GM21447 (cell line): ENCODE results near the gene ZBTB47.

Experiments
- ATAC-seq: cut with Tn5 transposase; IDR thresholded peaks from one replicate; pipeline ENCODE4 v1.9.1; 2021; ENCODE audit not compliant: unreplicated experiment

ZBTB47 gene

DNA sequence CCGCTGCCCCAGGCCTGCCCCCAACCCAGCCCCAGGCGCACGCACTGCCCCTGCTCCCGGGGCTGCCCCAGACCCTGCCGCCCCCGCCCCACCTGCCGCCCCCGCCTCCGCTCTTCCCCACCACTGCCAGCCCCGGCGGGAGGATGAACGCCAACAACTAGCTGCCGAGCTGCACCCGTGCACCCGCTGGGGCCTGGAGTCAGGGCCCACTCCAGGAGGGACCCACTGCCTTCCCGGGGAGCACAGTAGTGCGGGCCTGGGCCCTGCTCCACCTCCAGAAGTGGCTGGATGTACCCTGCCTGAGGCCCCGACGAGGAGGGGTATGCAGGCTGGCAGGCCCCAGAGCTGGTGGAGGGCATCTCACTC is 10.9 kb downstream of the ZBTB47 start:
- ATAC-seq = no peak

DNA sequence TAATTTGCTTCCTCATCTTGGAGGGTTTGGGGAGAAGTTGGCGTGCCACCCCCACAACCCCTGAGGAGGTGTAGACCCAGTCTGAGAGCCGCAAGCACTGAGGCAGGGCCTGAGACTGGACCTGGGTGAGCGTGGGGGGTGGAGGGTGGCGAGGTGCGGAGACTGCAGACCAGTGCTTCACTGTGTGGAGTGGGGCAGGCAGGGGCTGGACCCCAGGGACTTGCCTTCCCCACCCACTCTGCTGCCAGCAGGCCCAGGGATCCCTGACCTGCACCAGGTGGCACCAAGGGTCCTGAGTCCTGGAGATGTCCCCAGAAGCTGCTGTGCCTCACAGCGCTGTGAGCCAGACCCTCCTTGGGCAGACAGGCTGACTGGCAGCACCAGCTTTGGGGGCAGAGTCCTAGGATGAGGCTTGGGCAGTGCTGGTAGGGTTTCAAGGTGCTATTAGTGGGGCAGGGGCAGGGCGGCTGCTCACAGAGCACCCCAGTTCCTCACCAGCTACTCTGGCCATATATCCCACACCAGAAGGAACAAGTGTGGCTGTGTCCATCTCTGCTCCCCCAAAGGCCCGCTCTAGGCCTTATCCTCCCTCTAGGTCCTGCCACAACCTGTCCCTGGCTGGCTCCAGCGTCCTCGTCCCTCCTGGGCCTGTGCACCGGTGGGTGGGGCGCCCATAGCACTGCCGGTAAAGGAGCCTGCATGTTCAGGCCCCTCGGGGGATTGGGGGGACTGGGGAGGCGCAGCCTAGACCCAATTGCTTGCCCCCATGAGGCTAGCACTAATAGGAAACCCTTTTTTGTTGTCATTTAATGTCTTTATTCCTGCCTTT is 11.8 kb downstream of the ZBTB47 start:
- ATAC-seq = no peak

DNA sequence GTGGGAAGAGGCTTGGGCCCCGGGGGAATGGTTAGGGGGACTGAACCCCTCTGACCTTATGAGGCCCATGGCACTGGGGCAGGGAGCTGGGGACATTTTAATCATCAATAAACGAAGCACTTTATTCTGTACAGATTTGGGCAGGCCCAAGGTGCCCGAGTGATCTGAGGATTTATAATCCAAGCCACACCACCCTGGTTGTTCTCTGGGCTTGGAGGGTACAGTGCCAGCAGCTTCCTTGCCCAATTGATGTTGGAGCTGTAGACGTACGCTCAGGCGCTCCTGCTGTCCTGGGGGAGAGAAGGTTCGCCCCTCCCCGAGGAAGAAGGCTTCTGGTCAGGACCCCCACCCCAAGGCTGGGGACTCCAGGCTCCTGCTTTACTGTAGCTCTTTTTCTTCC is 12.5 kb downstream of the ZBTB47 start:
- no peak for ATAC-seq

DNA sequence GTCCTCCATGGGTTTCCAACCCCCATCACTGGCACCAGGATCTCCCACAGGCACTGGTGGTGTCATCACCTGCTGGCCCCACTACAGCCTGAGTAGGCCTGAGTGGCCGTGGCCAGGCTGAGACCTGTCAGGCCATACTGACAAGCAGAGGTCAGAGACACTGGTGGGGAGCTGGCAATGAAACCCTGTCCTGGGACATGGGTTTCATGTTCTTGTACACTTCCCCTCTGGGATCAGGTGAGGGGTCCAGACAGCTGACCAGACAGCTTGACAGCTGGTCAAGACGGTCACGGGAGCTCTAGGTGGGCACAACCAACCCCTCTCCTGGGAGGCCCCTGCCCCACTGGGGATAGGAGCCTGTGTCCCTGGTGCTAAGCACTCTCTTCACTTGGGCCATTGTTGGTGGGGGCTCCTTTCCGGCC is 13.1 kb downstream of the ZBTB47 start:
- ATAC-seq = no peak

DNA sequence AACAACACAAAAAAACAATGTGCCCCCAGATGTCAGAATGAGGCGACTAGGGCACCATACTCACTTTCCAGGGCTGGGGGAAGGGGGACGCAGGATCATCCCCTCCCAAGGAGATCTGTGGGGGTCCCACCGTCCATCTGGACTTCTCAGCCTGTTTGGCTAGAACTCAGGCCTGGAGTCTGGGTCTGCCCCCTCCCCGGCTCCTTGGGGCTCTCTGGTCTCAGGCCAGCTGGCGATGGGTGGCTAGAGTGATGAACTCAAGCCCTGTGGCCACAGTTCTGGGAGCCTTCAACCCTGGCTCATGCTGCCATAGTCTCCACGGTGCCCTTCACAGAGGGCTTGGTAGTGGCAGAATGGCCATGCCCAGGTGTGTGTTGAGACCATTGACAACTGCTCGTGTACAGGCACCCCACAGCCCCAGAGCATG is 13.6 kb downstream of the ZBTB47 start:
- no peak for ATAC-seq

DNA sequence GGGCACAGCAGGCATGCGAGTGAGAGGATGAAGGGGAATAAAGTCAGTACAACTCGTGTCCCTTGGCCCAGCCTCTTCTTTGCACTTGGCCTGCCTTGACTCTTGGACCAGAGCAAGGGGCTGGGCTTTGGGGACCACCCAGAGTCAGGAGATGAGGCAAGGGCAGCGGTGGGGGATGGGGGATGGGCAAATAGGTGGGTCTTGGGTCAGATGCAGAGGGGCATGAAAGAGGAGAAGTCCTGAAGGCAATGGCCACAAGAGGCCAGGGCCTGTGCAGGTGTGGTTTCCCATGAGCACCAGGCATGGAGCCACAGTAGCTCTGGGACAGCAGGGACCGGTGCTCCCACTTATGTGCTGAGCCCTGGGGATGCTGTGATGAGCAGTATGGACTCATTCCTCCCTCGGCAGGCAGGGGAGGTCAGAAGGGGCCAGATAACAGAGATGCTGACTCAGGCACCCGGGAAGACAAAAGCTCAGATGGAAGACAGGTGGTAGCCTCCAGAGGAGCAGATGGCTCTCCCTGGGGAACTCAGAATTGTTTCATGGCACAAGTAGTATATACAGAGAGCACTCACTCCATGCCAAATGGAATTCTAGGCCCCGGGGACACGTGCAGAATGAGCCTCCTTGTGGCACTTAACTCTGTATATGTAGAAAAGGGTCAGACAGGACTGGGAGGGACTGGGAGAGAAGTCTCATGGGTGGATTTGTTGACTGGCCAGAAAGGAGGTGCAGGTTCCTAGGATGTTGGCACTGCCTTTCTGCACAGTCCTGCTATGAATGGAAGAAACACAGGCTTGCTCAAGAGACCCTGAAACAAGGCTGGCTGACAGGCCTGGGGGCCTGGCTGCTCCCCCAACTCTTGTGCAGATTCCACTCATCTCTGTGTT is 14.3 kb downstream of the ZBTB47 start:
- no peak for ATAC-seq

DNA sequence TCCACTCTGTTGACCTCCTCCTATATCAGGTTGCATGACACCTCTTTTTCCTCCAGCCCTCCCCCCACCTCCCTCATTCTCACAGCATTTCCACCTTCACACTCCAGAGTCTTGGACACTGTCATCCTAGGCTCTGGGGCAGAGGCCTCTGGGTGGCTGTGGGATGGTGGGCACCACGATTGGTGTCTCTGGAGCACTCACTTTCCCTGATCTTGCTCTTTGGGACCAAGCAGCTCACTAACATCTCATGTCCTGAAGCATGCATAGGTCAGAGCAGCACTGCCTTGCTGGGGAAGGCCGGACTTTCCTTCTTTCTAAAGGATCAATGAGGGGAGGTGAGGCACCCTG is 14.9 kb downstream of the ZBTB47 start:
- ATAC-seq = no peak

DNA sequence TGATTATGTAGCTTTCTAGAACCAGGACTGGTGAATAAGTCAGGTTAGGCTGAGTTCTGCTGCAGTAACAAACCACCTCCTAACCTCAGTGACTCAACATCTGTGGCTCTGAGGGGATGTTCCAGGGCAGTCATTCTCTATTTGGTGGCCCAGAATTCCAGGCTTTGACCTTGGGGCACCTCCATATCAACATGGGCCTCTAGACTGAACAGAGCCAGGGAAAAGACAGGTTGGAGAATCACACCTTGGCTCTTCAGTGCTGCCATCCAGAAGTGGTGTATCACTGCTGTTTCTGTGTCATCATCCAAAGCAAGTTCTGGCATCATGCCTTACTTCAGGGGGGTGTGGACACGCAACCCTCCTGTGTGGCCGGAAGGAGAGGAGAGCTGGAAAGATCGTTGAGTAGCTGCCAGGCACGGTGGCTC is 15.3 kb downstream of the ZBTB47 start:
- ATAC-seq = no peak

DNA sequence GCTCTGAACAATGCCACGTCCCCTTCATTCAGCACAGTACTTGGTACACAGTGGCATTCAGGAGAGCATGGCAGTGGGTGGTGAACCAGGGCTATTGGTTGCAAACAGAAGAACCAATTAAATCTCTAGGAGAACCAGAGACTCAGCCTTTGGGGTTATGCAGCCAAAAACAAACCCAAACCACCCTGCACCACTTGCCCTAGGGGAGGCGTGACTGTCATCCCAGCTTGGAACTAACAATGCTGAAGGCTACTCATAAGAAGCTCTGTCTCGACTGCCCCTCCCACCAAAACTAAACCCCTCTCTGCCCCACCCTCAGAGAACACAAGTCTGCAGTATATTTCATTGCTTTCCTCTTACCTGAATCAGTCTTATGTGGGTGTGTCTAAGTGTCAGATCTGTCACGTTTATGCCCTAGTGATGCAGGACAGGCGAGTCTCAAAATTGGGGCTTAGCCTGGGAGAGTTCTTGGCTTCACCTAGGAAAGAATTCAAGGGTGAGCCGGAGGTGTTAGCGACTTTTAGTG is 16.6 kb downstream of the ZBTB47 start:
- ATAC-seq = no peak

DNA sequence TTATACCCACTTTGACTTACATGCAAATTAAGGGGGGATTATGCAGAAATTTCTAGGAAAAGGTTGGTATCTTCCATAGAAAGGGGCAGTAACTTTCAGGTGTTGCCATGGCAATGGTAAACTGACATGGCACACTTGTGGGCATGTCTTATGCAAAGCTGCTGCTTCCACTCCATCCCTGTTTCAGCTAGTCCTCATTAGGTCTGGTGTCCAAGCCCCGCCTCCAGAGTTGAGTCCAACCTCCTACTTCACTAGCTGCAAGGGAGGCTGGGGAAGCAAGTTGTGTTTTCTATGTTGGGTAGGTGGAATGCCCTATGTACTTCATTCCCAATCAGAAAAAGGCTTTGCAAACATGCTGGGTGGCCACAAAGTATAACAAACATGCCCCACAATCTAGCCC is 17.2 kb downstream of the ZBTB47 start:
- ATAC-seq = no peak

DNA sequence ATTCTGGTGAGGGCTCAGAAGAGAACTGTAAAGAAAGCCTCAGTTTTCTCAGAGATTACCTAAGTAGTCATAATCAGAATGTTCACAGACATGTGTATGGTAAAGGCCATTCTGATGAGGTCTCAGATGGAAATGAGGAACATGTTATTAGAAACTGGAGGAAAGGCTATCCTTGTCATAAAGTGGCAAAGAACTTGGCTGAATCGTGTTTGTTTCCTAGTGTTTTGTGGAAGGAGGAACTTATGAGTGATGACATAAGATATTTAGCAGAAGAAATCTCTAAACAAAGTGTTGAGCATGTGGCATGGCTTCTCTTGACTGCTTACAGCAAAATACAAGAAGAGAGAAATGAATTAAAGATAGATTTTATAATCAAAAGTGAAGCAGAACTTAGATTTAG is 19.0 kb downstream of the ZBTB47 start:
- ATAC-seq = no peak

DNA sequence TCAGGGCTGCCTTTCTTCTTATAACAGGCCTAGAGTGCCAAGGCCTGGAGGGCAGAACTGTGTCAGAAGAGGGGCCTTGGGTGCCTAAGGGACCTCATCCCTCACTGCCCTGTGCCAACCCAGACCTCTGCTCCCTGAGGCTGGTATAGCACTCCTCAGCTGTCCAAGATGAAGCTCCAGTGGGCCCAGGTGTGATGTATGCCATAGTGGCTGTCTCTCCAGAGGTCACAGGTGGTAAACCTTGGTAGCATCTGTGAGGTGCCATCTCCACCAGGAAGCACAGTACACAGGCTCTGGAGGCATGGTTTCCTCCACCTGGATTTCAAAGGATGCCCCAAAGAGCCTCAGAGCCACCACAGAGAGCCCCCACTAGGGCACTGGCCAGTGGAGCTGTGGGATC is 19.6 kb downstream of the ZBTB47 start:
- no peak for ATAC-seq

DNA sequence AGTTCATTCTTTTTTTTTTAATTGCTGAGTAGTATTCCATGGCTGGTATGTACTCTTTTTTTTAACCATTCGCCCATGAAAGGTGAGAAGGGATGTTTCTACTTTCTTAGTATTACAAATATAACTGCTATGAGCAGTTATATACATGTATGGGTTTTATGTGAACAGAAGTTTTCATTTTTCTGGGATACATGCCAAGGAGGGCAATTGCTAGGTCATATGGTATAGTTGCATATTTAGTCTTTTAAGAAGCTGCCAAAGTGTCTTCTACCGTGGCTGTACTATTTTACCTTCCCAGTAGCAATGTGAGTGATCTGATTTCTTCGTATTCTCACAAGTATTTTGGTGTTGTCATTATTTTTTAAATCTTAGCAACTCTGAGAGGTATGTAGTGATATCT is 20.6 kb downstream of the ZBTB47 start:
- ATAC-seq = no peak

DNA sequence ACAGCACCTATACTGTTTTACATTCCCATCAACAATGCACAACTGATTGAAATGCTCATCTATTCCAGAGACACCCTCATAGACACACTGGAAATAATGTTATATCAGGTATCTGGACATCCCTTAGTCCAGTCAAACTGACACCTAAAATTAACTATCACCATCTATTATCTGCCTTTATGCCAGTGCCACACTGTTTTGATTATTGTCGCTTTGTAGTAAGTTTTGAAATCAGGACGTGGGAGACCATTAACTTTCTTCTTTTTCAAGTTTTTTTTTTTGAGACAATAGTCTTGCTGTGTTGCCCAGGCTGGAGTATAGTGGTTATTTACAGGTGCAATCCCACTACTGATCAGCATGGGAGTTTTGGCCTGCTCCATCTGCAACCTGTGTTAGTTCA is 22.4 kb downstream of the ZBTB47 start:
- ATAC-seq = no peak

DNA sequence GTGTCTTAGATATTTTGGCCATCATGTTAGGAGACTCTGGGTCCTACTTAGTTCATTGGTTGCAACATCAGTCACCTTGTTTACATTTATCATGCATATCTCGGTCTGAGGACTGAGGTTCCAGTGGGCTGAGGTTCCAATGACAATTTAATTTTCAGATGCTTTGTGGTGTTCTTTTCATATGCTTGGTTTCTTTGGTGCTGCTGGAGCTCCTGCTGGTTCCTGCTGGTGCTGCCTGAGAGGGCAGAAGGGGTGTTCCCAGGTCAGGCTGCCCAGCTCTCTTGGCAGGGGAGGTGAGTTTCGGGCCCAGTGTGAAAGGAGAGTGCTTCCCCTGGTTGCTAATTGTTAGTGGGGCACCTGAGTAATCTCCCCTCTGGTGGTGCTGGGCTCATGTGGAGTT is 24.9 kb downstream of the ZBTB47 start:
- ATAC-seq = no peak

DNA sequence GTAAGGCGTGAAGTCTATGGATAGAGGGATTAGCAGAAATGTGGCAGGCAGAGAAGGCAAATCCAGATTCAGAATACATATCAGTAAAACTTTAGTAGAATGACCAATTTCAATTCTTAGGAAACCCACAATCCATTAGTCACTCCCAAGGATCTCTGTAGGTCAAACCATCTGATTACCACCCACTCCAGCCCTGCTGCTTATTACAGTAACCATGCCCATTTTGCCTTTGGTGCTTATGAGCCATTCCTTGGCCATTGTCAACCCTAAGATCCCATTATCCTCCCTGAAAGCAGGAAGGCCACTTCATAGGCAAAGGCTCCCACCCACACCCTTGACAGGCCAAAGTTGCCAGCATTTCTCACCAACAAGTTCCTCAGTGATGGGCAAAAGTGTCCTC is 26.8 kb downstream of the ZBTB47 start:
- ATAC-seq = no peak

DNA sequence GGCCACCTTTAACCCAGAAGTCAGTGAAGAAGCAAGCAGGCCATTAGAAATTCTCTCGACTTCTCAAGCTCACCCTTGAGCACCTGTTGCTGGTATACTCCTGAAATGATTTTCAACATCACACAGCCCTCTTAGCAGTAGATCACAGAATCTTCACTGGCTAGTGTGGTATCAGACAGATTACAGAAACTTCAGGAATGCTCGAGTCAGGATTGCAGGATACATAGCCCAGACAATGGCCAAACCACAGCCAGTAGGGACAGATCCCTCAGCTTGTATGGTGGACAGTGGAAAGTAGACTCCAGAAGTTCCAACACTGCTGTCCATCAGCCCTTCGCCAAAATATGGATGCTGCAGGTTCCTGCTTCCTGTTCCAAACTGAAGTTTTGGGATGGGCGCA is 27.3 kb downstream of the ZBTB47 start:
- no peak for ATAC-seq

DNA sequence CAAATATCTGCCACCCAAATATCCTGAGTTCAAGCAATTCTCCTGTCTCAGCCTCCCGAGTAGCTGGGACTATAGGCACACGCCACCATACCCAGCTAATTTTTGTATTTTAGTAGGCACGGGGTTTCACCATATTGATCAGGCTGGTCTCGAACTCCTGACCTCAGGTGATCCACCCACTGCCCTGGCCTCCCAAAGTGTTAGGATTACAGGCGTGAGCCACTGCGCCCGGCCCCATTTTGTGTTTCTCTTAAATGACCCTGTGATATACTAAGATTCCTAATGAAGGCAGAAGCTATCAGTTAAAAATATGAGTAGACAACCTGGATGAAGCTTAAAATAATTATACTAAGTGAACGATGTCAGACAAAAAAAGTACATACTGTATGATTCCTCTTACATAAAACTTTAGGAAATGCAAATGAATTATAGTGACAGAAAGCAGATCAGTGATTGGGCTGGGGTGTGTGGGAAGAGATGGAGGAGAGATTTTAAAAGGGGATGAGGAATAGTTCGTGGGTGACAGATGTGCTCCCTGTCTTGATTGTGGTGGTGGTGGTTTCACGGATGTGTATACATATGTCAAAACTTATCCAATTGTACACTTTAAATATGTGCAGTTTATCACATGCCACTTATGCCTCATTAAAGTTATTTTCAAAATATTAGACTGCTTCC is 28.0 kb downstream of the ZBTB47 start:
- ATAC-seq = no peak

DNA sequence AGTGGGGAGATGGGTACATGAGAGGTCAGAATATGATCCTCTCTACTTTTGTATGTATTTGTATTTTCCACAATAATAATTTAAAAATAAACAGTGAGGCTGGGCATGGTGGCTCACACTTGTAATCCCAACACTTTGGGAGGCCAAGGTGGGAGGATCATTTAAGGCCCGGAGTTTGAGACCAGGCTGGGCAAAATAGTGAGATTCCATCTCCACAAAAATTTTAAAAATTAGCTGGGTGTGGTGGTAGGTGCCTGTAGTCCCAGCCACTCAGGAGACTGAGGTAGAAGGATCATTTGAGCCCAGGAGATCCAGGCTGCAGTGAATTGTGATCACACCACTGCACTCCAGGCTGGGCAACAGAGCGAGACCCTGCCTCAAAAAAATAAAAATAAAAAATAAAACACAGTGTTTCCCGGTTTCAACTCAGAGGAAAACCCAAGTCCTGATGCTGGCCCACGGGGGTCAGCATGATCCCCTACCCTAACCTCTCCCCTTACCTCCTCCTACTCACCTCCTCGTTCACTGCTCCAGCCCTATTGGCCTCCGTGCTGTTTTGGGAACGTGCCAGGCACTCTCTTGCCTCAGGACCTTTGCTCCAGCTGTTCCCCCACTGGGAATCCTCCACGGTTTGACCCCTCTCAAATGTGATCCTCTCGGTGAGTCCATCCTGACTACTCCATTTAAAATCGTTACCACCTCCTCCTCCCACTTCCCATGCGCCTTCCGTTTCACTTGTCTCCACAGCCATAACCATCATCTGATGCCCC is 29.0 kb downstream of the ZBTB47 start:
- no peak for ATAC-seq

DNA sequence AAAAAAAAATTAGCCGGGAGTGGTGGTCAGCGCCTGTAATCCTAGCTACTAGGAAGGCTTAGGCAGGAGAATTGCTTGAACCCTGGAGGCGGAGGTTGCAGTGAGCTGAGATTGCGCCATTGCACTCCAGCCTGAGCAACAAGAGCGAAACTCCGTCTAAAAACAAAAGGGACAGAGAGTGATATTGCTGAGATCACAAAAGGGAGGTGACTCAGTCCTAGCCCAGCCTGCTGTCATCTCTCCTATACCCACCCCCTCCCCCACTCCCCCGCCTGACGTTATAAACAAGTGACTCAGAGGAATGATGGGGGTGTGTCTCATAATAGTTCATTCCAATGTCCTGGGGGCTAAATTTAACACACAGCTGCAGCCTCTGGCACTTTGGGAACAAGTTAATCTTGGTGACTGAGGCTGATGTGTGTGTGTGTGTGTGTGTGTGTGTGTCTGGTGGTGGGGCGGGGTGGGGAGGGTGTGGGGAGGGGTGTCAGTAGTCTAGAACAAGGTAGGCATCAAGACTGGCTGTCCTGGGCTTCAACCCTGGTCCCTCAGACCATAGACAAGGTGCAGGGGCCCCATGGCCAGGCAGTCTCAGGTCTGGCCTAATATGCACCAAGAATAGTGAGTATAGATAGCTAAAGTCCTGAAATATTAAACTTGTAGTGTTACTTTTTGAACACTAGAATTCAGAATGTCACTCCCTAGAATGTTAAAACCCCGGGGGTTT is 30.5 kb downstream of the ZBTB47 start:
- ATAC-seq = no peak
